H9 (cell line): ENCODE data around the gene PDGFRB. TPM values are rescaled to one million over a fixed set of nuclear protein-coding genes. Genes with fewer than 3 reads are reported as not detected.

Experiments
- DNase-seq: peaks from one replicate; pipeline ENCODE4 v3.0.0-alpha.2; 2017
- H2AFZ ChIP-seq: one replicate; pipeline ENCODE4 v1.6.1; 2013; ENCODE audit warnings: mild to moderate bottlenecking, low read length, control low read depth, moderate library complexity
- H2AK5ac ChIP-seq: 2 replicates; pipeline ENCODE4 v1.6.1; 2013; ENCODE audit warnings: low read length, control low read depth, mixed read lengths; ENCODE audit not compliant: insufficient read length
- H2BK120ac ChIP-seq: one replicate; pipeline ENCODE4 v1.6.1; 2013; ENCODE audit warnings: low read depth, mild to moderate bottlenecking, low read length, control low read depth, inconsistent platforms; ENCODE audit not compliant: poor library complexity, severe bottlenecking
- H2BK12ac ChIP-seq: 2 replicates; pipeline ENCODE4 v1.6.1; 2013; ENCODE audit warnings: low read length, control low read depth, mixed read lengths, low read depth; ENCODE audit not compliant: insufficient read length
- H2BK15ac ChIP-seq: 2 replicates; pipeline ENCODE4 v1.6.1; 2013; ENCODE audit warnings: low read depth, low read length, control low read depth
- H2BK20ac ChIP-seq: one replicate; pipeline ENCODE4 v1.6.1; 2013; ENCODE audit warnings: low read depth, mild to moderate bottlenecking, low read length, control low read depth, inconsistent platforms; ENCODE audit not compliant: poor library complexity, severe bottlenecking
- H2BK5ac ChIP-seq: 2 replicates; pipeline ENCODE4 v1.6.1; 2013; ENCODE audit warnings: low read length, control low read depth, mixed read lengths; ENCODE audit not compliant: insufficient read length
- H3K14ac ChIP-seq: 2 replicates; pipeline ENCODE4 v1.6.1; 2013; ENCODE audit warnings: low read length, control low read depth; ENCODE audit not compliant: insufficient read depth
- H3K18ac ChIP-seq: 2 replicates; pipeline ENCODE4 v1.6.1; 2013; ENCODE audit warnings: low read depth, mild to moderate bottlenecking, mixed read lengths, low read length, control low read depth; ENCODE audit not compliant: insufficient read length
- H3K23ac ChIP-seq: 2 replicates; pipeline ENCODE4 v1.6.1; 2013; ENCODE audit warnings: low read length, control low read depth, mixed read lengths, low read depth; ENCODE audit not compliant: insufficient read length
- H3K23me2 ChIP-seq: 2 replicates; pipeline ENCODE4 v1.6.1; 2013; ENCODE audit warnings: low read depth, mild to moderate bottlenecking, mixed read lengths, low read length, control low read depth; ENCODE audit not compliant: insufficient read length, poor library complexity, severe bottlenecking
- H3K27ac ChIP-seq: 2 replicates; pipeline ENCODE4 v1.5.1; 2013; ENCODE audit warnings: low read length, control low read depth, mixed read lengths, low read depth; ENCODE audit not compliant: insufficient read length
- H3K27me3 ChIP-seq: 2 replicates; pipeline ENCODE4 v1.6.1; 2013; ENCODE audit warnings: low read length, control low read depth, inconsistent platforms; ENCODE audit not compliant: insufficient read depth
- H3K4ac ChIP-seq: 2 replicates; pipeline ENCODE4 v1.6.1; 2013; ENCODE audit warnings: low read depth, mild to moderate bottlenecking, control low read depth, inconsistent platforms, low read length, moderate library complexity
- H3K4me1 ChIP-seq: 2 replicates; pipeline ENCODE4 v1.6.1; 2013; ENCODE audit warnings: low read length, control low read depth, inconsistent platforms; ENCODE audit not compliant: insufficient read depth
- H3K4me2 ChIP-seq: 2 replicates; pipeline ENCODE4 v1.6.1; 2013; ENCODE audit warnings: low read length, control low read depth, mixed read lengths; ENCODE audit not compliant: insufficient read length, insufficient read depth
- H3K56ac ChIP-seq: 2 replicates; pipeline ENCODE4 v1.6.1; 2013; ENCODE audit warnings: low read depth, mild to moderate bottlenecking, mixed read lengths, low read length, control low read depth; ENCODE audit not compliant: insufficient read length
- H3K79me1 ChIP-seq: 2 replicates; pipeline ENCODE4 v1.6.1; 2013; ENCODE audit warnings: low read depth, mild to moderate bottlenecking, moderate library complexity, low read length, control low read depth, inconsistent platforms; ENCODE audit not compliant: insufficient read depth, poor library complexity, severe bottlenecking
- H3K79me2 ChIP-seq: 2 replicates; pipeline ENCODE4 v1.6.1; 2013; ENCODE audit warnings: low read length, control low read depth, inconsistent platforms; ENCODE audit not compliant: insufficient read depth
- H3K9ac ChIP-seq: 2 replicates; pipeline ENCODE4 v1.6.1; 2013; ENCODE audit warnings: low read length, control low read depth, mixed read lengths; ENCODE audit not compliant: insufficient read length; ENCODE audit errors: extremely low read depth
- H3K9me3 ChIP-seq: one replicate; pipeline ENCODE4 v1.6.1; 2013; ENCODE audit warnings: low read depth, low read length, inconsistent platforms; ENCODE audit not compliant: control insufficient read depth
- H3T11ph ChIP-seq: one replicate; pipeline ENCODE4 v1.6.1; 2013; ENCODE audit warnings: mild to moderate bottlenecking, low read length, control low read depth, inconsistent platforms
- H4K20me1 ChIP-seq: one replicate; pipeline ENCODE4 v1.6.1; 2013; ENCODE audit not compliant: control insufficient read depth, insufficient read length, insufficient read depth
- H4K5ac ChIP-seq: 2 replicates; pipeline ENCODE4 v1.6.1; 2013; ENCODE audit warnings: low read depth, mild to moderate bottlenecking, mixed read lengths, low read length, control low read depth; ENCODE audit not compliant: insufficient read length
- H4K8ac ChIP-seq: replicated peaks from 2 replicates; pipeline ENCODE4 v1.6.1; 2013; ENCODE audit warnings: low read length, control low read depth, mixed read lengths, low read depth; ENCODE audit not compliant: insufficient read length
- H4K91ac ChIP-seq: 2 replicates; pipeline ENCODE4 v1.6.1; 2013; ENCODE audit warnings: low read depth, mild to moderate bottlenecking, moderate library complexity, mixed read lengths, low read length, control low read depth; ENCODE audit not compliant: insufficient read length
- H3K27ac Mint-ChIP-seq, 3 experiments: 2 replicates in 2 of 3; 3 replicates in 1 of 3; pipeline ENCODE4 v1.8.0; 2020 to 2021; ENCODE audit warnings: mixed read lengths in 3 of 3, mild to moderate bottlenecking in 1 of 3, moderate library complexity in 1 of 3
- H3K27me3 Mint-ChIP-seq: 2 replicates; pipeline ENCODE4 v1.8.0; 2021; ENCODE audit warnings: low read depth, mild to moderate bottlenecking, moderate library complexity, mixed read lengths
- H3K36me3 Mint-ChIP-seq, 3 experiments: 2 replicates in 2 of 3; 3 replicates in 1 of 3; pipeline ENCODE4 v1.8.0; 2020 to 2021; ENCODE audit warnings: low read depth in 3 of 3, mixed read lengths in 3 of 3; ENCODE audit not compliant: insufficient read depth in 1 of 3
- H3K4me1 Mint-ChIP-seq, 2 experiments: 2 replicates each; pipeline ENCODE4 v1.8.0; 2020; ENCODE audit warnings: mixed read lengths in 2 of 2
- H3K4me3 Mint-ChIP-seq, 2 experiments: 2 replicates in 1 of 2; 3 replicates in 1 of 2; pipeline ENCODE4 v1.8.0; 2020 to 2021; ENCODE audit warnings: mild to moderate bottlenecking in 2 of 2, mixed read lengths in 2 of 2, moderate library complexity in 1 of 2
- H3K9me3 Mint-ChIP-seq, 2 experiments: 2 replicates in 1 of 2; 3 replicates in 1 of 2; pipeline ENCODE4 v1.8.0; 2020; ENCODE audit warnings: mild to moderate bottlenecking in 2 of 2, mixed read lengths in 2 of 2, moderate library complexity in 1 of 2
- CTCF ChIP-seq: fragments of 200-600 bp; sonication (generic); conservative IDR thresholded peaks from 3 replicates; pipeline ENCODE4 v1.8.0; 2021; ENCODE audit warnings: antibody characterized with exemption, mild to moderate bottlenecking
- WGBS: extraction: QIAGEN DNeasy Blood & Tissue Kit; methylation state at CpG from one replicate; pipeline ENCODE4 v1.1.7; 2013; ENCODE audit warnings: missing lambda C conversion rate, low lambda C conversion rate, mixed read lengths; ENCODE audit not compliant: insufficient read length; ENCODE audit errors: extremely low coverage; 5-methylcytosine and 5-hydroxymethylcytosine counted together
- total RNA-seq: library from RNA; stranded (reverse); gene quantifications from 2 replicates; pipeline ENCODE4 v1.2.1, GENCODE V29; 2021

PDGFRB gene
- total RNA-seq, 1 experiment from 2014 or later, result 2.2 TPM

- Histone ChIP-seq H2AK5ac (no peak overlapping the region), H3T11ph (no peak overlapping the region), H3K79me2 (no peaks in the 10 kb centered on the region), H3K4ac (no peak overlapping the region), H3K27ac (no peak overlapping the region), H4K5ac (no peak overlapping the region), H2BK20ac (no peak overlapping the region), H3K23ac (no peak overlapping the region), H3K56ac (no peak overlapping the region), H3K4me2 (no peak overlapping the region), H2BK12ac (no peak overlapping the region), H3K14ac (no peak overlapping the region), H3K9me3 (no peaks in the 10 kb centered on the region), H3K27me3 (peaks cover 3% of the 10 kb centered on the region; the same call in 1 of the 2 replicates), H4K20me1 (no peaks in the 10 kb centered on the region), H3K23me2 (no peaks in the 10 kb centered on the region), H2BK5ac (no peak overlapping the region), H3K9ac (no peak overlapping the region), H3K18ac (no peak overlapping the region), H4K91ac (no peak overlapping the region), H3K4me1 (no peaks in the 10 kb centered on the region), H2BK15ac (no peak overlapping the region), H3K79me1 (no peaks in the 10 kb centered on the region), H2BK120ac (no peak overlapping the region), H2AFZ (no peak overlapping the region), H4K8ac (no peak overlapping the region)
- H3K4me3 Mint-ChIP-seq, result no peak overlapping the region
- H3K36me3 Mint-ChIP-seq, result peaks cover 0 to 2% (median 0%) of the 10 kb centered on the region in 3 experiments; a peak in 1 of 7 replicates
- no peak overlapping the region for H3K27ac Mint-ChIP-seq
- TF ChIP-seq CTCF, result no peak
- H3K4me1 Mint-ChIP-seq, result peaks cover 11 to 24% of the 10 kb centered on the region in 2 experiments
- no peak for DNase-seq
- H3K9me3 Mint-ChIP-seq, result peaks cover 0 to 4% of the 10 kb centered on the region in 2 experiments; a peak in 2 of 5 replicates
- no CpG with 5 or more reads among the region's 13 CpGs for WGBS
- H3K27me3 Mint-ChIP-seq, result peaks cover 27% of the 10 kb centered on the region
Observed at GRCh38 chr5:150204590-150204960, 48.9 kb upstream of the PDGFRB start.
